Upper lobe of left lung (tissue), 6 donors: ENCODE data around the gene PPP2R2C. TPM values are rescaled to one million over a fixed set of nuclear protein-coding genes. Genes with fewer than 3 reads are reported as not detected.

Source experiments
- ATAC-seq, 2 donors: fragments of 200-7000 bp; cut with Tn5 transposase; one replicate each; pipeline ENCODE4 v1.9.1; 2022; ENCODE audit warnings: mild to moderate bottlenecking in 2 of 2, moderate library complexity in 2 of 2; ENCODE audit not compliant: low FRiP score in 2 of 2
- DNase-seq, 2 donors: peaks; one replicate each; pipeline ENCODE4 v3.0.0-alpha.2; 2019 to 2020
- H3K27ac ChIP-seq, 4 donors: fragments of 200-600 bp; sonication (generic); one replicate each; pipeline ENCODE4 v1.5.1; 2016 to 2019
- H3K27me3 ChIP-seq, 4 donors: fragments of 200-600 bp; sonication (generic); one replicate each; pipeline ENCODE4 v1.5.1; 2017 to 2019
- H3K36me3 ChIP-seq, 4 donors: fragments of 200-600 bp; sonication (generic); one replicate each; pipeline ENCODE4 v1.5.1; 2016 to 2019
- H3K4me1 ChIP-seq, 4 donors: fragments of 200-600 bp; sonication (generic); one replicate each; pipeline ENCODE4 v1.5.1; 2018 to 2019
- H3K4me3 ChIP-seq, 4 donors: fragments of 200-600 bp; sonication (generic); one replicate each; pipeline ENCODE4 v1.5.1; 2017 to 2019; ENCODE audit warnings: mild to moderate bottlenecking in 2 of 4, moderate library complexity in 1 of 4
- H3K9me3 ChIP-seq, 4 donors: fragments of 200-600 bp; sonication (generic); one replicate each; pipeline ENCODE4 v1.5.1; 2018 to 2019
- EP300 ChIP-seq, 4 donors: sonication (generic); formaldehyde crosslinking; IDR thresholded peaks; one replicate each; pipeline ENCODE4 v1.5.1; 2017; ENCODE audit warnings: antibody characterized with exemption in 4 of 4, control low read depth in 2 of 4
- POLR2A ChIP-seq, 4 donors: fragments of 450-650 bp; IDR thresholded peaks; one replicate each; pipeline ENCODE4 v1.5.1; 2016 to 2017; ENCODE audit warnings: antibody characterized with exemption in 4 of 4, mild to moderate bottlenecking in 2 of 4
- POLR2AphosphoS5 ChIP-seq, 2 donors: sonication (generic); formaldehyde crosslinking; IDR thresholded peaks; one replicate each; pipeline ENCODE4 v1.5.1; 2017; ENCODE audit warnings: antibody characterized with exemption in 2 of 2
- WGBS, 2 donors: methylation state at CpG; one replicate each; pipeline ENCODE4 v1.1.5; 2017 to 2018; 5-methylcytosine and 5-hydroxymethylcytosine counted together
- total RNA-seq, 6 donors: library from RNA; depleted of rRNA in 4 of 6; stranded (reverse); fragments of >200 nt in 4 of 6; gene quantifications; one replicate each; pipeline versions ENCODE4 v1.1.0 to v1.2.1, GENCODE V29; 2016 to 2021
- TF ChIP-seq, protein P1 (sequence below), 6 experiments: fragments of 450-650 bp in 4 of 6; fragments of 200-600 bp in 2 of 6; sonication (generic) in 2 of 6; IDR thresholded peaks; one replicate each; pipeline ENCODE4 v1.5.1; 2016 to 2019; ENCODE audit warnings: antibody characterized with exemption in 6 of 6
- donor health status: DM: no; HTN: no; CAD: no; lungs with moderate emphysema.
- donor health status: DM: no; HTN: yes; CAD: no; lungs with severe emphysema.

Gene PPP2R2C
- total RNA-seq, 6 donors from 2014 or later = 0.09 to 0.17 TPM; not detected in 4

DNA sequence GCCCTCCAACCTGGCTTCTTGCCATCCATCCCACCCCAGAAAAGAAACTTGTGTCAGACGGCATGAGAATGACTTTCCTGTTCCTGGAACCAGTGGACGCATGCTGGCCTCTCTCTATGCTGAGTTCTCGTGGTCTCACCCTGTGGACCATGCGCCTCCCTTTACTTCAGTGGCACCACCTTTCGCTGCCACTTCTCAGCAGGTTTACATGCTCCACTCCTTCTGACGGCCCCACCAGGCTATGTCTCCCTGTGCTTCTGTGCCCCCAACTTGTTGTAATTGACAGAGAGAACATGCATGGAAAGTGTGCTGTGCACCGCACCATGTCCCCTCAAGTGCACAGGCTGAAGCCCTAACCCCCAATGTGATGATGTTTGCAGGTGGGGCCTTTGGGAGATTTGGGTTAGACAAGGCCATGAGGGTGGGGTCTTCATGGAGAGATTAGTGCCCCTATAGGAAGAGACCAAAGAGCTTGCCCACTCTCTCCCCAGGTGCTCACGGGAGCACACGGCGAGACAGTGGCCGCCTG is 3.1 kb upstream of the PPP2R2C start:
- TF ChIP-seq POLR2A (IDR thresholded peaks at IDR 0.05) (no peak), POLR2AphosphoS5 (IDR thresholded peaks at IDR 0.05) (no peak), EP300 (IDR thresholded peaks at IDR 0.05) (no peak)
- TF ChIP-seq, protein P1, sequence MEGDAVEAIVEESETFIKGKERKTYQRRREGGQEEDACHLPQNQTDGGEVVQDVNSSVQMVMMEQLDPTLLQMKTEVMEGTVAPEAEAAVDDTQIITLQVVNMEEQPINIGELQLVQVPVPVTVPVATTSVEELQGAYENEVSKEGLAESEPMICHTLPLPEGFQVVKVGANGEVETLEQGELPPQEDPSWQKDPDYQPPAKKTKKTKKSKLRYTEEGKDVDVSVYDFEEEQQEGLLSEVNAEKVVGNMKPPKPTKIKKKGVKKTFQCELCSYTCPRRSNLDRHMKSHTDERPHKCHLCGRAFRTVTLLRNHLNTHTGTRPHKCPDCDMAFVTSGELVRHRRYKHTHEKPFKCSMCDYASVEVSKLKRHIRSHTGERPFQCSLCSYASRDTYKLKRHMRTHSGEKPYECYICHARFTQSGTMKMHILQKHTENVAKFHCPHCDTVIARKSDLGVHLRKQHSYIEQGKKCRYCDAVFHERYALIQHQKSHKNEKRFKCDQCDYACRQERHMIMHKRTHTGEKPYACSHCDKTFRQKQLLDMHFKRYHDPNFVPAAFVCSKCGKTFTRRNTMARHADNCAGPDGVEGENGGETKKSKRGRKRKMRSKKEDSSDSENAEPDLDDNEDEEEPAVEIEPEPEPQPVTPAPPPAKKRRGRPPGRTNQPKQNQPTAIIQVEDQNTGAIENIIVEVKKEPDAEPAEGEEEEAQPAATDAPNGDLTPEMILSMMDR (IDR thresholded peaks at IDR 0.05) = no peak
- peaks cover 0 to 18% (median 9%) of the 10 kb centered on the region in 4 donors for H3K27me3 ChIP-seq
- H3K4me1 ChIP-seq = peaks cover 7 to 14% (median 9%) of the 10 kb centered on the region in 4 donors

DNA sequence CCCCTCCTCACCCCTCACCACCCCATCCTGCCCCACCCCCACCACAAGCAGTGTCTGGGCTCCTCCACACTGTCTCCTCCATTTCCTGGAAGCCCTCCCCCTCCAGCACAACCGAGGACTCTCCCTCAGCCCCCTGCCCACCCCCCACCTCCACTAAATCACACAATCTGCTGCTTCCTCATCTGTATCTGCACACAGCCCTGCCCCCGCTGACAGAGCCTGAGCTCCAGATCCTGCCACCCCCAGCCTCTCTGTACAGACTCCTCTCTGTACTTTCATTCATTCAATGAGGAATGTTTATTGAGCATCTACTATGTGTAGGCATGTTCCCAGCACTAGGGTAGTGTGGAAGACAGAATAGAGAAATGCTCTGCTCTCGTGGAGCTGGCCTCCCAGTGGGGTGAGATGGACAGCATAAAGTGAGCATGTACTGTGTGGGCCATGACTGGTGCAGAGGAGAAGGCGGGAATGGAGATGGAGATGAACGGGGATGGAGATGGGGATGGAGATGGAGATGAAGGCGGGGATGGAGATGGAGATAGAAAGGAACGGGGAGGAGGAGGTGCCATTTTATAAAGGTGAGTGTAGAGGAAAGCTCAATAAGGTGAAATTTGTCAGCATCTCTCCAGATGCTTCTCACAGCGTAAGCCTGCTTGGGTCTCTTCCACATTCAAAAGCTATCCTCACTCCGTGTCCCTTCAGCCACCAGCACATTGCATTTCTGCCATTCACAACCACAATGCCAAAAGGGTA is 2.5 kb upstream of the PPP2R2C start:
- 73 to 77% methylated on average over 7 to 9 of the region's 9 CpGs for WGBS, 2 donors
- Histone ChIP-seq H3K27ac (no peak overlapping the region), H3K27me3 (peaks cover 0 to 23% (median 13%) of the 10 kb centered on the region in 4 donors), H3K9me3 (no peaks in the 10 kb centered on the region), H3K4me1 (peaks cover 10 to 20% (median 14%) of the 10 kb centered on the region in 4 donors), H3K36me3 (no peaks in the 10 kb centered on the region), H3K4me3 (no peak overlapping the region)
- ATAC-seq (no peak), DNase-seq (no peak)
- no peak for TF ChIP-seq EP300 (IDR thresholded peaks at IDR 0.05)
- no peak for TF ChIP-seq POLR2A (IDR thresholded peaks at IDR 0.05)
- TF ChIP-seq POLR2AphosphoS5 (IDR thresholded peaks at IDR 0.05) = no peak
- TF ChIP-seq, protein P1 (IDR thresholded peaks at IDR 0.05) = no peak

More for the DNA sequence above, 3.1 kb upstream of the PPP2R2C start:
- DNase-seq = no peak
- Histone ChIP-seq H3K36me3 (no peaks in the 10 kb centered on the region), H3K9me3 (no peaks in the 10 kb centered on the region), H3K27ac (no peak overlapping the region), H3K4me3 (no peak overlapping the region)
- no peak for ATAC-seq
- WGBS, 2 donors = 86% methylated on average over 11 of the region's 11 CpGs

DNA sequence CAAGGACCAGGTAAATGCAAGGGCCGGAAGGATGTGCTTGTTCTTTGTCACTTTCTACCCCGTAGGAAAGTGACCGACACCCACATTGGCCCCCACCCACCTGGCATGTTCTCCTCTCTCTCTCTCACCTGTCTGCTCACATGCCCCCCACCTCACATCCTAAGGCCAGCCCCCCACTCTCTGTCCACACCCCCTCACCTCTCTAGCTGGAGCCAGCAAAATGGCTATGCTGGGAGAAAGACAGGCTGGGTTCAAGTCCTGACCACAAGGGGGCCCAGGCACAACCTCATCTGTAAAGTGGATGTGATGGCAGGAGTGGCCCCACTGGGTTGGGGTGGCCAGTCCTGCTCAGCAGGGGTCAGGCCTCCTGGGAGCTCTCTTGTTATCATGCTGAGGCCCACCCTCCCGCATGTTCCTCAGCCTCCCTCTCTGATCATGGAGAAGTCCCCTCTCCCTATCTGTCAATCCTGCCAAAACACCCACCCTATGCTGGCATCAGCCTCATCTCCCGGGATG is 1.7 kb upstream of the PPP2R2C start:
- Histone ChIP-seq H3K36me3 (no peaks in the 10 kb centered on the region), H3K4me1 (peaks cover 10 to 20% (median 14%) of the 10 kb centered on the region in 4 donors), H3K27ac (no peak overlapping the region), H3K9me3 (no peaks in the 10 kb centered on the region), H3K27me3 (peaks cover 0 to 27% (median 13%) of the 10 kb centered on the region in 4 donors), H3K4me3 (no peak overlapping the region)
- TF ChIP-seq POLR2A (IDR thresholded peaks at IDR 0.05) (no peak), EP300 (IDR thresholded peaks at IDR 0.05) (no peak), POLR2AphosphoS5 (IDR thresholded peaks at IDR 0.05) (no peak)
- TF ChIP-seq, protein P1 (IDR thresholded peaks at IDR 0.05) = no peak
- 47 to 52% methylated on average over 4 to 5 of the region's 5 CpGs for WGBS, 2 donors
- ATAC-seq (no peak), DNase-seq (no peak)

DNA sequence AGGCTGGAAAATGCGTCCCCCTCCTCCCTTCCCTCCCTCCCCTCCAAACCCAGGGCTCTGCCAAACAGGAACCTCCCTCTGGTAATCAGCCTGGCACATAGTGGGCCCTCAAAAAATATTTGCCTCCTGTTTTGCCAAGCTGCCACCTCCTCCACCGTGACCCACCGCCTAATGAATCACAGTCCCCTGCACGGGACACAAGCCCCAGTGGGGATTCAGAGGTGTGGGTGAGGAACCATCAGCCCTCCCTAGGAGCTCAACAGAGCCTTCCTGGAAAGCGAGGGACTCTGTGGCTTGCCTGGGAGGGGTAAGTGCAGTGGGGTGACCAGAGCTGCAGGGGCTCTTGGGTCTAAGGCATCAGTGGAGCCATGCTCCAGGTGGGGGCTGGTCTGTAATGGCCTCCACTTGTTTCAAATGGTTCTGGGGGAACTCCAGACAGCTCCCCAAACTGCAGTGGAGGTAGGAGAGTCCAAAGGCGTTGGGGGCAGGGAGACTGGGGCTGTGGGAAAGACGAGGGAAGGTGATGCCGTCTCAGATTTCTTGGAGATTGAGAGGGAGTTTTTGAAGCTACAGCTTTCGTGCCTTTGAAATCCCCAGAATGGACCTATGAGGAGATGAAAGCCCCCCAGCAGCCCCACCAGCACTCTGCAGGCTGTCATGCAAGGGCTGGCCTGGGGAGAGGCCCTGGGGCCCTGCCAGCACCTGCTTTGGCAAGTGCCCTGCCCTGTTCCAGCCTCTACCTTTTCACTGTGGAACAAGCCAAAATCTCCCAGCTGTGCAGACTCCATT is 1.0 kb upstream of the PPP2R2C start:
- ATAC-seq = no peak
- TF ChIP-seq POLR2A (IDR thresholded peaks at IDR 0.05) (no peak), EP300 (IDR thresholded peaks at IDR 0.05) (no peak), POLR2AphosphoS5 (IDR thresholded peaks at IDR 0.05) (no peak)
- TF ChIP-seq, protein P1 (IDR thresholded peaks at IDR 0.05) = no peak
- Histone ChIP-seq H3K4me3 (no peak overlapping the region), H3K27me3 (peaks cover 0 to 27% (median 13%) of the 10 kb centered on the region in 4 donors), H3K27ac (no peak overlapping the region), H3K9me3 (no peaks in the 10 kb centered on the region), H3K4me1 (peaks cover 10 to 20% (median 14%) of the 10 kb centered on the region in 4 donors), H3K36me3 (no peaks in the 10 kb centered on the region)
- WGBS, 2 donors = 36 to 48% methylated on average over 8 to 9 of the region's 9 CpGs
- no peak for DNase-seq
